ENCODE results near the gene GABRA5. TPM values are rescaled to one million over a fixed set of nuclear protein-coding genes. Genes with fewer than 3 reads are reported as not detected.

Gene GABRA5
- total RNA-seq, 1 donor from 2014 or later: 1.1 TPM

DNA sequence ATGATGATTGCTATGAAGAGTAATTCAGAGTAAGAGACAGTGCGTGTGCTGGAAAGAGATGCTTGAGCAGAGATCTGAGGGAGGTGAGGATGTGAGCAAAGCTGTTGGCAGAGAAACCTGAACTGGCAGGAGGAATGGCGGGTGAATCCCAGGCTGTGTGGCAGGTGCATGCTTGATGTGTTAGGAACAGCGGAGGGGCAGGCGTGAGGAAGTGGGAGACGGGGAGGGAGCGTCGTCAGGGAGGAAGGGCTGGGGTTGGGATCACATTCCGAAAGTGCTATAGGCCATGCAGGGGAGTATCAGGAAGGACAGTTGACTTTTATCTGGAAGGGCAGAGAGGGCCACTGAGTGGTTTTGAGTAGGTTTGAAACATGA lies 8.6 kb downstream of the GABRA5 start:
- no peaks in the 10 kb centered on the region for H3K9me3 Mint-ChIP-seq (ENCODE audit: unreplicated experiment)

GRCh38 chr15:26877831-26878230 lies 11.0 kb downstream of the GABRA5 start:
- Mint-ChIP-seq H3K27me3 (ENCODE audit: unreplicated experiment) (no peaks in the 10 kb centered on the region), H3K36me3 (ENCODE audit: unreplicated experiment) (no peaks in the 10 kb centered on the region), H3K27ac (ENCODE audit: unreplicated experiment) (no peak overlapping the region), H3K9me3 (ENCODE audit: unreplicated experiment) (peaks cover 2% of the 10 kb centered on the region), H3K4me1 (ENCODE audit: low read depth, unreplicated experiment) (no peaks in the 10 kb centered on the region), H3K4me3 (ENCODE audit: unreplicated experiment) (no peak overlapping the region)
- TF ChIP-seq, protein P1, sequence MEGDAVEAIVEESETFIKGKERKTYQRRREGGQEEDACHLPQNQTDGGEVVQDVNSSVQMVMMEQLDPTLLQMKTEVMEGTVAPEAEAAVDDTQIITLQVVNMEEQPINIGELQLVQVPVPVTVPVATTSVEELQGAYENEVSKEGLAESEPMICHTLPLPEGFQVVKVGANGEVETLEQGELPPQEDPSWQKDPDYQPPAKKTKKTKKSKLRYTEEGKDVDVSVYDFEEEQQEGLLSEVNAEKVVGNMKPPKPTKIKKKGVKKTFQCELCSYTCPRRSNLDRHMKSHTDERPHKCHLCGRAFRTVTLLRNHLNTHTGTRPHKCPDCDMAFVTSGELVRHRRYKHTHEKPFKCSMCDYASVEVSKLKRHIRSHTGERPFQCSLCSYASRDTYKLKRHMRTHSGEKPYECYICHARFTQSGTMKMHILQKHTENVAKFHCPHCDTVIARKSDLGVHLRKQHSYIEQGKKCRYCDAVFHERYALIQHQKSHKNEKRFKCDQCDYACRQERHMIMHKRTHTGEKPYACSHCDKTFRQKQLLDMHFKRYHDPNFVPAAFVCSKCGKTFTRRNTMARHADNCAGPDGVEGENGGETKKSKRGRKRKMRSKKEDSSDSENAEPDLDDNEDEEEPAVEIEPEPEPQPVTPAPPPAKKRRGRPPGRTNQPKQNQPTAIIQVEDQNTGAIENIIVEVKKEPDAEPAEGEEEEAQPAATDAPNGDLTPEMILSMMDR (IDR thresholded peaks at IDR 0.05; ENCODE audit: partially characterized antibody, unreplicated experiment): no peak
- DNase-seq: no peak

More for the DNA sequence above, 8.6 kb downstream of the GABRA5 start:
- H3K27ac Mint-ChIP-seq (ENCODE audit: unreplicated experiment): no peak overlapping the region
- no peak overlapping the region for H3K4me3 Mint-ChIP-seq (ENCODE audit: unreplicated experiment)
- no peaks in the 10 kb centered on the region for H3K27me3 Mint-ChIP-seq (ENCODE audit: unreplicated experiment)
- no peak for DNase-seq
- H3K4me1 Mint-ChIP-seq (ENCODE audit: low read depth, unreplicated experiment): peaks cover 1% of the 10 kb centered on the region
- TF ChIP-seq, protein P1 (IDR thresholded peaks at IDR 0.05; ENCODE audit: partially characterized antibody, unreplicated experiment): no peak
- H3K36me3 Mint-ChIP-seq (ENCODE audit: unreplicated experiment): no peaks in the 10 kb centered on the region

GRCh38 chr15:26879706-26880105 lies 12.8 kb downstream of the GABRA5 start:
- TF ChIP-seq, protein P1 (IDR thresholded peaks at IDR 0.05; ENCODE audit: partially characterized antibody, unreplicated experiment): no peak
- DNase-seq: no peak
- Mint-ChIP-seq H3K4me3 (ENCODE audit: unreplicated experiment) (no peak overlapping the region), H3K36me3 (ENCODE audit: unreplicated experiment) (no peaks in the 10 kb centered on the region), H3K27ac (ENCODE audit: unreplicated experiment) (no peak overlapping the region), H3K9me3 (ENCODE audit: unreplicated experiment) (peaks cover 2% of the 10 kb centered on the region), H3K4me1 (ENCODE audit: low read depth, unreplicated experiment) (no peaks in the 10 kb centered on the region), H3K27me3 (ENCODE audit: unreplicated experiment) (no peaks in the 10 kb centered on the region)

DNA sequence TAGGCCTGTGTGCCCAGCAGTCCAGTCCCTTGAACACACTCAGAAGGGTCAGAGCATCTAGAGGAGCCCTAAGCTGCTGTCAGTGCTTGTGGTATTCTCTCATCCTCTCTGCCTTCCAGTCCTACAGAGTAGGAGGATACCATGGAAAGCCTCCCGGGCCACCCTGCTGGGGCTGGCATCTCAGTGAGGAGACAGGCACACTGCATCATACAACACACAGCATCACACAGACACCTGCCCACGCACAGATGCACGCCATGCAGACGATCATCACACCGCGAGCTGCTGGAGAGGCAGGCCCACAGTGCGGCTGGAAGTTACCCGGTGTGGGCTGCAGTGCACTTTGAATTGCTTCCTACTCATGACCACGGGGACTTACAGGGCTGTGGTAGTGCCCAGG lies 15.2 kb downstream of the GABRA5 start:
- TF ChIP-seq, protein P1 (IDR thresholded peaks at IDR 0.05; ENCODE audit: partially characterized antibody, unreplicated experiment): no peak
- peaks cover 2% of the 10 kb centered on the region for H3K9me3 Mint-ChIP-seq (ENCODE audit: unreplicated experiment)
- H3K27ac Mint-ChIP-seq (ENCODE audit: unreplicated experiment): no peak overlapping the region
- H3K4me1 Mint-ChIP-seq (ENCODE audit: low read depth, unreplicated experiment): no peaks in the 10 kb centered on the region
- H3K27me3 Mint-ChIP-seq (ENCODE audit: unreplicated experiment): no peaks in the 10 kb centered on the region
- DNase-seq: no peak
- no peak overlapping the region for H3K4me3 Mint-ChIP-seq (ENCODE audit: unreplicated experiment)
- no peaks in the 10 kb centered on the region for H3K36me3 Mint-ChIP-seq (ENCODE audit: unreplicated experiment)

- H3K27ac Mint-ChIP-seq (ENCODE audit: unreplicated experiment): no peak overlapping the region
- TF ChIP-seq, protein P1 (IDR thresholded peaks at IDR 0.05; ENCODE audit: partially characterized antibody, unreplicated experiment): no peak
- no peaks in the 10 kb centered on the region for H3K27me3 Mint-ChIP-seq (ENCODE audit: unreplicated experiment)
- no peaks in the 10 kb centered on the region for H3K36me3 Mint-ChIP-seq (ENCODE audit: unreplicated experiment)
- peaks cover 2% of the 10 kb centered on the region for H3K9me3 Mint-ChIP-seq (ENCODE audit: unreplicated experiment)
- H3K4me3 Mint-ChIP-seq (ENCODE audit: unreplicated experiment): no peak overlapping the region
- DNase-seq: no peak
- no peaks in the 10 kb centered on the region for H3K4me1 Mint-ChIP-seq (ENCODE audit: low read depth, unreplicated experiment)
Measured at GRCh38 chr15:26882616-26883365, 15.9 kb downstream of the GABRA5 start.

Measured in glutamatergic neuron (in vitro differentiated cells).